ENCODE results near the gene SH2D3C. TPM values are rescaled to one million over a fixed set of nuclear protein-coding genes. Genes with fewer than 3 reads are reported as not detected.
A peak's percentile ranks its signal among the peaks of the same experiment; 100 is the strongest.
"Not testable (repeated sequence)": the region's sequence is repeated elsewhere in the genome, so short reads cannot be mapped to it uniquely, and the experiment has no call there.

Gene SH2D3C
- total RNA-seq, 4 donors from 2014 or later = 0.38 to 4.8 (median 2.8) TPM

DNA sequence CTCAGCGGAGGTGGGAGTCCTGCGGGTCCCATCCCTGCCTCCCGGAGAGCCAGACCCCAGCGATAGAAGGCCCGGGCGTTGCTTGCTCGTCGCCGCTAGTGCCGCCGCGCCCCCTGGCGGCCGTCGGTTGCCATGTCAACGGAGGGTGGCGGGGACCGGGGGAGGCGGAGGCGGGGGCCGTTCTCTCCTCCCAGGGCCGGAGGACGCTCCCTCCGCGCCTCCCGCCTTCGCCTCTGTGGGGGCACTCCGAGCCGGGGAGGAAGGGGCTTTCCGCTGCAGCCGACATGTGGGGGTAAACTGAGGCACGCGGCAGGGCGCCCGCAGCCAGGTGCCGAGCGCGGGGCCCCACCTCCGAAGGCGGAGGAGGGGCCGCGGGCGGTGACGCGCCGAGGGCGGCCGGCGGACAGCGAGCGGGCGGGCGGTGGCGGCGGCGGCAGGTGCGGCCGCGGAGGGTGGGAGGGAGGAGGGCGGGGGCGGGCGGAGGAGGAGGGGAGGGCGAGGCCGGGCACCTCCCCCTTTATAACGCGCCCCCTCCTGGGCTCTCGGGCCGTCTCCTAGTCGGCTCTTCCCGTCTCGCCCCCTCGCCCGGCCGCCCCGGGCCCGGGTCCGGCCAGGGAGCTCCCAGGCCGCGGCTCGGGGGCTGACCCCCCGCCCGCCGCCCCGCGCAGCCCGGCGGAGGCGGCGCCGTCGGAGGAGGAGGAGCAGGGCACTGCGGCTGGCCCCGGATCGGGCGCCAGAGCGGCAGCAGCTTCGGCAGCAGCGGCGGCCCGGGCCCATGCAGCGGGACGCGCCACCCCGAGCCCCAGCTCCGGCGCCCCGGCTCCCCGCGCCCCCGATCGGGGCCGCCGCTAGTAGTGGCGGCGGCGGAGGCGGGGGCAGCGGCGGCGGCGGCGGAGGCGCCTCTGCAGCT lies 6.8 kb upstream of the SH2D3C start:
- DNase-seq = peak; percentile 45
- peak overlapping the region; percentile 92 to 100 (median 99) for H3K27ac ChIP-seq
- peaks cover 0 to 73% (median 33%) of the 10 kb centered on the region in 3 donors for H3K4me1 ChIP-seq
- H3K4me3 ChIP-seq = peak overlapping the region; percentile 73 to 87 (median 84)
- WGBS, 2 donors = no CpG with 5 or more reads among the region's 123 CpGs
- peaks cover 31 to 36% (median 32%) of the 10 kb centered on the region in 3 donors for H3K36me3 ChIP-seq
- no peaks in the 10 kb centered on the region for H3K27me3 ChIP-seq
- TF ChIP-seq, protein P1, sequence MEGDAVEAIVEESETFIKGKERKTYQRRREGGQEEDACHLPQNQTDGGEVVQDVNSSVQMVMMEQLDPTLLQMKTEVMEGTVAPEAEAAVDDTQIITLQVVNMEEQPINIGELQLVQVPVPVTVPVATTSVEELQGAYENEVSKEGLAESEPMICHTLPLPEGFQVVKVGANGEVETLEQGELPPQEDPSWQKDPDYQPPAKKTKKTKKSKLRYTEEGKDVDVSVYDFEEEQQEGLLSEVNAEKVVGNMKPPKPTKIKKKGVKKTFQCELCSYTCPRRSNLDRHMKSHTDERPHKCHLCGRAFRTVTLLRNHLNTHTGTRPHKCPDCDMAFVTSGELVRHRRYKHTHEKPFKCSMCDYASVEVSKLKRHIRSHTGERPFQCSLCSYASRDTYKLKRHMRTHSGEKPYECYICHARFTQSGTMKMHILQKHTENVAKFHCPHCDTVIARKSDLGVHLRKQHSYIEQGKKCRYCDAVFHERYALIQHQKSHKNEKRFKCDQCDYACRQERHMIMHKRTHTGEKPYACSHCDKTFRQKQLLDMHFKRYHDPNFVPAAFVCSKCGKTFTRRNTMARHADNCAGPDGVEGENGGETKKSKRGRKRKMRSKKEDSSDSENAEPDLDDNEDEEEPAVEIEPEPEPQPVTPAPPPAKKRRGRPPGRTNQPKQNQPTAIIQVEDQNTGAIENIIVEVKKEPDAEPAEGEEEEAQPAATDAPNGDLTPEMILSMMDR (IDR thresholded peaks at IDR 0.05) = peak; percentile 92 to 99 (median 96)
- TF ChIP-seq POLR2A (IDR thresholded peaks at IDR 0.05) = no peak
- intact Hi-C loops (cut with DNase I) = loop anchor here (5.0 kb wide), 1 partner anchor 137 kb away; no protein-coding TSS in a partner anchor
- no peaks in the 10 kb centered on the region for H3K9me3 ChIP-seq

DNA sequence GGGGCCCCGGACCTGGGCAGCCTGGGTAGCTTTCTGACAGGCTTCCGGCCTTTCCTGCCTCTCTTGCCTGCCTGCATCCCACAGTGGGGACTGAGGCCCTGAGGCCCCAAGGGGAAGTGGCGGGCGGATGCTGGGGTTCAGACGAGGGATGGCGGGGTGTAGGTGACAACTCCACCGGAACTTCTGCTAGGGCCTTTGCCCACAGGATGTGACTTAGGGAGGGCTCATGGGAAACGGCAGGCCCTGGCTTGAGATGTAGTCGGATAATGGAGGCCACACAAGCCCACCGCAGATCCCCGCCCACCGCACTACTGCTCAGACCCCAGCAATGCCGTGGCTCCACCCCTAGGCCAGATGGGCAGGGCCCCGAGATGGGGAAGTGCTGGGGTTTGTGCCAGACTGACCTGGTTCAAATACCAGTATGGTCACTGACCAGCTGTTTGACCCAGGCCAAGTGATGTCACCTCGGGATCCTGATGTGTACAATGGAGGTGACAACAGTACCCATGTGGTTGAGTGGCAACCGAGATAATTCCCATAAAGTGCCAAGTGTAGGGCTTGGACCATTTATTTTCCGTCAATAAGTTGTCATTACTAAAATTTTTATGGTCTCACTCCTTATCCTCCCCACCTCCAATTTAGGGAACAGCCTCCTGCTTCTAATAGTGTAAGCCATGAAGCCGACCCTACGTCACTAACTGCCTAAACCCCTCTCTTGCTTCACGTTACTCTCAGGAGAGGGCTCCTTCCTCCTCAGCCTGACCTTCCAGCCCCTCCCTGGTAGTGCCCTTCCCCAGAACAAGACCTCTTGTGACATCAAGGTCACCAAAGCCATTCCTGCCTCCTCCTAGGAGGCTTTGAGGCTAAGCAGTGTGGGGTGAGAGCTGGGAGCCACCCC lies 4.9 kb upstream of the SH2D3C start:
- Histone ChIP-seq H3K9me3 (no peaks in the 10 kb centered on the region), H3K27me3 (no peaks in the 10 kb centered on the region), H3K4me3 (no peak overlapping the region), H3K27ac (peak overlapping the region; percentile 55 to 100 (median 96)), H3K36me3 (peaks cover 11 to 17% (median 13%) of the 10 kb centered on the region in 3 donors), H3K4me1 (peaks cover 0 to 67% (median 40%) of the 10 kb centered on the region in 3 donors)
- 45 to 62% methylated on average over 6 to 11 of the region's 20 CpGs for WGBS, 2 donors
- TF ChIP-seq, protein P1 (IDR thresholded peaks at IDR 0.05) = no peak
- no peak for TF ChIP-seq POLR2A (IDR thresholded peaks at IDR 0.05)
- intact Hi-C loops (cut with DNase I) = loop anchor here (5.0 kb wide), 1 partner anchor 46 kb away; the partner anchor contains the start of gene TOR2A
- DNase-seq = no peak

DNA sequence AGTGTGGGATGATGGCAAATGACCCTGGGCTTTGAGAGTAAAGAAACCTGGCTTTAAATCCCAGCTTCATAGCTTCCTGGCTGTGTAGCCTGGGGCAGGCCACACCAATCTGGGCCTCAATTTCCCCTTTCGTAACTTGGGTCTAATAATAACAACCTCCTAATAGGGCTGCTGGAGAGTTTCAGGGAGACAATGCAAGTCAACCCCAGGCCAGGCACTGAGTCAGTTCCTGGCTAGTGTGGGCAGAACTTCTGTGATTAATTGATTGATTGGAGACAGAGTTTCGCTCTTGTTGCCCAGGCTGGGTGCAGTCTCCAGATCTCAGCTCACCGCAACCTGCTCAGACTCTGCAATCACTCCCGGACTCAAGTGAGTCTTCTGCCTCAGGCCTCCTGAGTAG lies 3.3 kb upstream of the SH2D3C start:
- H3K9me3 ChIP-seq = no peaks in the 10 kb centered on the region
- peaks cover 0 to 53% (median 25%) of the 10 kb centered on the region in 3 donors for H3K4me1 ChIP-seq
- intact Hi-C loops (cut with DNase I) = loop anchor here (5.0 kb wide), 1 partner anchor 45 kb away; the partner anchor contains the start of gene TOR2A
- H3K27me3 ChIP-seq = no peaks in the 10 kb centered on the region
- no peak for DNase-seq
- H3K27ac ChIP-seq = peak overlapping the region in 1 of 4 donors; percentile 6
- no peak for TF ChIP-seq POLR2A (IDR thresholded peaks at IDR 0.05)
- TF ChIP-seq, protein P1 (IDR thresholded peaks at IDR 0.05) = no peak
- peaks cover 0 to 1% (median 0%) of the 10 kb centered on the region in 3 donors for H3K36me3 ChIP-seq
- no peak overlapping the region for H3K4me3 ChIP-seq
- 37 to 55% methylated on average over 3 to 4 of the region's 4 CpGs for WGBS, 2 donors

DNA sequence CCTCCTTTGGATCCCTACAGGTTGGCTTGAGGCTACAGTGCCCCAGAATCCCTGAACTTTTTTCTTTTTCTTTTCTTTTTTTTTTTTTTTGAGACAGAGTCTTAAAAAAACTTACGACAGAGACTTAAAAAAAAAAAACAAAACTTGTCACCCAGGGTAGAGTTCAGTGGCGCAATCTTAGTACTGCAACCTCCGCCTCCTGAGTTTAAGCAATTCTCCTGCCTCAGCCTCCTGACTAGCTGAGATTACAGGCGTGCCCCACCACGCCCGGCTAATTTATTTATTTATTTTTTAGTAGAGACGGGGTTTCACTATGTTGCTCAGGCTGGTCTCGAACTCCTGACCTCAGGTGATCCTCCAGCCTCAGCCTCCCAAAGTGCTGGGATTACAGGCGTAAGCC lies 2.4 kb upstream of the SH2D3C start:
- H3K9me3 ChIP-seq, H3K4me3 ChIP-seq, DNase-seq, H3K27me3 ChIP-seq, H3K36me3 ChIP-seq: not testable (repeated sequence)
- peak overlapping the region in 1 of 4 donors; percentile 17 for H3K27ac ChIP-seq
- H3K4me1 ChIP-seq = peaks cover 0 to 48% (median 24%) of the 10 kb centered on the region in 3 donors
- intact Hi-C loops (cut with DNase I) = loop anchor here (5.0 kb wide), 1 partner anchor 44 kb away; the partner anchor contains the start of gene TOR2A
- WGBS, 2 donors = 61 to 66% methylated on average over 8 to 9 of the region's 9 CpGs
